Measurements from ENCODE around the gene GALK2.

DNA sequence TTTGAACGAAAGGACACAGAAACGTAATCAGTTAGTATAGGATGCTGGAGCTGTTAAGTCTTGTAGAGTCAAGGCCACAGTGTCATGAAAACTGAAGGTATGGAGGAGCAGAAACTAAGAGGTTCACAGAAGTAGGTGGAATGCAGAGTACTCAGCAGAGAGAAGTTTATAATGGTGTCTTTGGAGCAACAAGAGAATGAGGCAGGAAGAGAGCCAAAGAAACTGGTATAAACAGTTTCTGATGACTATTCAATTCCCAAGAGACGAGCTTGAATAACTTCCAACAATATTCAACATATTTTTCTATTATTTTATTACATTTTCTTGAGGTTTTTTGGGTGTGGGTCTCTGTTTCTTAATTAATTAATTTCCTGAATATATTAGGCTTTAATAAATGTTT lies 29.6 kb downstream of the GALK2 start:
- TF ChIP-seq, protein P1, sequence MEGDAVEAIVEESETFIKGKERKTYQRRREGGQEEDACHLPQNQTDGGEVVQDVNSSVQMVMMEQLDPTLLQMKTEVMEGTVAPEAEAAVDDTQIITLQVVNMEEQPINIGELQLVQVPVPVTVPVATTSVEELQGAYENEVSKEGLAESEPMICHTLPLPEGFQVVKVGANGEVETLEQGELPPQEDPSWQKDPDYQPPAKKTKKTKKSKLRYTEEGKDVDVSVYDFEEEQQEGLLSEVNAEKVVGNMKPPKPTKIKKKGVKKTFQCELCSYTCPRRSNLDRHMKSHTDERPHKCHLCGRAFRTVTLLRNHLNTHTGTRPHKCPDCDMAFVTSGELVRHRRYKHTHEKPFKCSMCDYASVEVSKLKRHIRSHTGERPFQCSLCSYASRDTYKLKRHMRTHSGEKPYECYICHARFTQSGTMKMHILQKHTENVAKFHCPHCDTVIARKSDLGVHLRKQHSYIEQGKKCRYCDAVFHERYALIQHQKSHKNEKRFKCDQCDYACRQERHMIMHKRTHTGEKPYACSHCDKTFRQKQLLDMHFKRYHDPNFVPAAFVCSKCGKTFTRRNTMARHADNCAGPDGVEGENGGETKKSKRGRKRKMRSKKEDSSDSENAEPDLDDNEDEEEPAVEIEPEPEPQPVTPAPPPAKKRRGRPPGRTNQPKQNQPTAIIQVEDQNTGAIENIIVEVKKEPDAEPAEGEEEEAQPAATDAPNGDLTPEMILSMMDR (IDR thresholded peaks at IDR 0.05): no peak
- TF ChIP-seq EZH2 (IDR thresholded peaks at IDR 0.05; ENCODE audit: borderline replicate concordance, insufficient read depth, low read depth, low read length, poor library complexity, severe bottlenecking): no peak
